T-helper 9 cell (primary cell): ENCODE measurements around the gene MORC3.

Source experiments
- DNase-seq: peaks from one replicate; pipeline ENCODE4 v3.0.0-alpha.2; 2020

The MORC3 gene

GRCh38 chr21:36424592-36424991, 104.6 kb downstream of the MORC3 start:
- DNase-seq: no peak

GRCh38 chr21:36425286-36425685, 105.3 kb downstream of the MORC3 start:
- DNase-seq: no peak
